GM12872 (cell line): ENCODE measurements around the gene MYF5.

Experiments
- TF ChIP-seq, protein P1 (sequence below): IDR thresholded peaks from 3 replicates; pipeline ENCODE4 v1.5.1; 2011; ENCODE audit warnings: low read depth, mild to moderate bottlenecking, low read length, moderate library complexity; ENCODE audit not compliant: insufficient read depth

The MYF5 gene

GRCh38 chr12:80684077-80684495 is 32.6 kb upstream of the MYF5 start:
- TF ChIP-seq, protein P1, sequence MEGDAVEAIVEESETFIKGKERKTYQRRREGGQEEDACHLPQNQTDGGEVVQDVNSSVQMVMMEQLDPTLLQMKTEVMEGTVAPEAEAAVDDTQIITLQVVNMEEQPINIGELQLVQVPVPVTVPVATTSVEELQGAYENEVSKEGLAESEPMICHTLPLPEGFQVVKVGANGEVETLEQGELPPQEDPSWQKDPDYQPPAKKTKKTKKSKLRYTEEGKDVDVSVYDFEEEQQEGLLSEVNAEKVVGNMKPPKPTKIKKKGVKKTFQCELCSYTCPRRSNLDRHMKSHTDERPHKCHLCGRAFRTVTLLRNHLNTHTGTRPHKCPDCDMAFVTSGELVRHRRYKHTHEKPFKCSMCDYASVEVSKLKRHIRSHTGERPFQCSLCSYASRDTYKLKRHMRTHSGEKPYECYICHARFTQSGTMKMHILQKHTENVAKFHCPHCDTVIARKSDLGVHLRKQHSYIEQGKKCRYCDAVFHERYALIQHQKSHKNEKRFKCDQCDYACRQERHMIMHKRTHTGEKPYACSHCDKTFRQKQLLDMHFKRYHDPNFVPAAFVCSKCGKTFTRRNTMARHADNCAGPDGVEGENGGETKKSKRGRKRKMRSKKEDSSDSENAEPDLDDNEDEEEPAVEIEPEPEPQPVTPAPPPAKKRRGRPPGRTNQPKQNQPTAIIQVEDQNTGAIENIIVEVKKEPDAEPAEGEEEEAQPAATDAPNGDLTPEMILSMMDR = no peak

- TF ChIP-seq, protein P1 = no peak
Observed at GRCh38 chr12:80690090-80690489, 26.6 kb upstream of the MYF5 start.

DNA sequence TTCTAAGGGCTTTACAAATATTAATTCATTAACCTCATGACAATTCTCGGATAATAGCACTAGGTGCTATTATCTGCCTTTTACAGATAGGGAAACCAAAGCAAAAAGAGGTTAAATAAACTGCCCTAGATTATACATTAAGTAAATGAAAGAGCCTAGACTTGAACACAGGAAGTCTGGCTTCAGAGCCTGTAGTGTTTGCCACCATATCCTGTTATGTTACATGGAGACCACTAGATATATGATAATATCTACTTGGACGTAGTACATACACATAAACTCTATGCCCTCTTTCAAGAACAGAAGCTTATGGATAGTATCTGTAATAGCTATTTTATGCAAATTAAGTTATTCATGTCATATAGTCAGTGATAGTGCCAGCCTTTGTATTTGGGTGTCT is 26.2 kb upstream of the MYF5 start:
- TF ChIP-seq, protein P1 = no peak

DNA sequence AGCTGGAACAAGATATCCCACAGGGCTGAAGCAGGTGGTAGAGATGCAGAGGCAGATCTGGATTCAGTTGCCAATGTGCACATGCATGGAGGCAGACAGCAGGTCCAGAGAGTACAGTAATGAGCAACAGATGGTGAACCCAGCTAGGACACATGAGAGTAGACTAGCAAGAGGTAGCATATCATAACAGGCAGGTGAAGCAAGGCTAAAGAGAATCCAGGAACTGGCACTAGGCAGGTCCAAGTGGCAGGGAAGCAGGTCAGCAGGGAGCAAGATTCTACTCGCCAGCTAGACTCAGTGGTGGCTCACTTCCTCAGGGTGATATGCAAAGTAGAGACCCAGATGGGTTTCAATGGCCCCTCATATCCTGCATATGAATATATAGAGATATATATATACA is 24.6 kb upstream of the MYF5 start:
- TF ChIP-seq, protein P1 = no peak

GRCh38 chr12:80697270-80697887 is 19.3 kb upstream of the MYF5 start:
- TF ChIP-seq, protein P1 = no peak

DNA sequence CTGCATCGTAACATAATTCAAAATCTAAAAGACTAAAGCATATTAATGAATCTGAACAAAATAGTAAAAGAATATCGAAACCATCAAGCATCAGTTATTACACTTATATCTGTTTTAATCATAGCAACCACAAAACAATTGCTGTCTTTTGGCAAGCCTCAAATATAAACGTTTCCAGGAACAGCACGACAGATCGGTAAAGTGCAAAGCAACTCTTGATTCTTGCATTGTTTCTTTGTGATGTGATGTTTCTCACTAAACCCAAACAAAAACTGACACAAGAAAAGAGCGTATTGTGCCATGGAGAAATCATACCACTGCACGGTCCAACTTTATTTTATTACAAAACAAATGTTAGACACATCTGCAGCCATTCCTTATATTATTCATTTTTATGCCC is 18.5 kb upstream of the MYF5 start:
- TF ChIP-seq, protein P1 = no peak

DNA sequence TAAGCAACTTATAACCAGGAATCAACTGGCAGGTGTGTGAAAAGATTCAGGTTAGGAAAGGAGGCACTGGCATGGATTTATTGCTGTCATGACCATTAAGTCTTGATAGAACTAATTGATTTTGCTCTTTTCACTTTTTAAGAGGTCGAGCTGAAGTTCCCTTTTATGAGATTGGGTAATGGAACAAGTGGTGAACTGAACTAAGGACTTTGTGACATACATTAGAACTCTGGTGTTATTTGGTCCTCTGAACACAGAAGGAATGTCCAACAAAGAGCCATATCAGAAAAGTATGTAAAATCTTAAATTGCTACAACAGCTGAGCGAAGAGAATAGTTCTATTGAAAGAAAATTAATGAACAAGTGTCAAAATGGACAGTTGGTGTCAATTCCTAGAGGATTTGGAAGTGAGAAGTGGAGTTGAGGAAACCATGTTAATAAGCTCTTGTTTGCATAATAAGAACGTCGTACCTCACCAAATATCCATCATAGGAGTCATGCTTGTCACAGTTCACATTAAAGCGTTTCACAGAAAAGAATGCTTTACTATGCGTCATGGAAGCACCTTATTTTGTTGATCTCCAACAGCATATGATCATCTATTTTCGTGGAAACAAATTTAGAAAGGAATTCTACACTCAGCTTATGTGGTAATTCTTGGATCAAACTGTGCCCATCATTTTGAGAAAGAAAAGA is 17.7 kb upstream of the MYF5 start:
- TF ChIP-seq, protein P1 = no peak
